Stimulated activated CD8-positive, alpha-beta memory T cell treated with anti-CD3 and anti-CD28 coated beads, Interleukin-15, amount 100 ng/mL, for 48 hours (primary cell): ENCODE data around the gene ZNF532.
"Not testable (repeated sequence)": the region's sequence is repeated elsewhere in the genome, so short reads cannot be mapped to it uniquely, and the experiment has no call there.

Source experiments
- DNase-seq, 2 donors: peaks; one replicate each; pipeline ENCODE4 v3.0.0-alpha.2; 2020; ENCODE audit warnings: low read depth in 2 of 2

The ZNF532 gene, protein sequence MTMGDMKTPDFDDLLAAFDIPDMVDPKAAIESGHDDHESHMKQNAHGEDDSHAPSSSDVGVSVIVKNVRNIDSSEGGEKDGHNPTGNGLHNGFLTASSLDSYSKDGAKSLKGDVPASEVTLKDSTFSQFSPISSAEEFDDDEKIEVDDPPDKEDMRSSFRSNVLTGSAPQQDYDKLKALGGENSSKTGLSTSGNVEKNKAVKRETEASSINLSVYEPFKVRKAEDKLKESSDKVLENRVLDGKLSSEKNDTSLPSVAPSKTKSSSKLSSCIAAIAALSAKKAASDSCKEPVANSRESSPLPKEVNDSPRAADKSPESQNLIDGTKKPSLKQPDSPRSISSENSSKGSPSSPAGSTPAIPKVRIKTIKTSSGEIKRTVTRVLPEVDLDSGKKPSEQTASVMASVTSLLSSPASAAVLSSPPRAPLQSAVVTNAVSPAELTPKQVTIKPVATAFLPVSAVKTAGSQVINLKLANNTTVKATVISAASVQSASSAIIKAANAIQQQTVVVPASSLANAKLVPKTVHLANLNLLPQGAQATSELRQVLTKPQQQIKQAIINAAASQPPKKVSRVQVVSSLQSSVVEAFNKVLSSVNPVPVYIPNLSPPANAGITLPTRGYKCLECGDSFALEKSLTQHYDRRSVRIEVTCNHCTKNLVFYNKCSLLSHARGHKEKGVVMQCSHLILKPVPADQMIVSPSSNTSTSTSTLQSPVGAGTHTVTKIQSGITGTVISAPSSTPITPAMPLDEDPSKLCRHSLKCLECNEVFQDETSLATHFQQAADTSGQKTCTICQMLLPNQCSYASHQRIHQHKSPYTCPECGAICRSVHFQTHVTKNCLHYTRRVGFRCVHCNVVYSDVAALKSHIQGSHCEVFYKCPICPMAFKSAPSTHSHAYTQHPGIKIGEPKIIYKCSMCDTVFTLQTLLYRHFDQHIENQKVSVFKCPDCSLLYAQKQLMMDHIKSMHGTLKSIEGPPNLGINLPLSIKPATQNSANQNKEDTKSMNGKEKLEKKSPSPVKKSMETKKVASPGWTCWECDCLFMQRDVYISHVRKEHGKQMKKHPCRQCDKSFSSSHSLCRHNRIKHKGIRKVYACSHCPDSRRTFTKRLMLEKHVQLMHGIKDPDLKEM (N-terminal part only)

GRCh38 chr18:58864146-58865032, at the start of gene ZNF532:
ZNF532 (plus strand) TSS chr18:58864877. CDS start in a region left out here.
- no peak for DNase-seq

- DNase-seq: no peak
Observed at GRCh38 chr18:58819051-58819450, 45.6 kb upstream of the ZNF532 start.

- DNase-seq: no peak
Observed at GRCh38 chr18:58820251-58820650, 44.4 kb upstream of the ZNF532 start.

DNA sequence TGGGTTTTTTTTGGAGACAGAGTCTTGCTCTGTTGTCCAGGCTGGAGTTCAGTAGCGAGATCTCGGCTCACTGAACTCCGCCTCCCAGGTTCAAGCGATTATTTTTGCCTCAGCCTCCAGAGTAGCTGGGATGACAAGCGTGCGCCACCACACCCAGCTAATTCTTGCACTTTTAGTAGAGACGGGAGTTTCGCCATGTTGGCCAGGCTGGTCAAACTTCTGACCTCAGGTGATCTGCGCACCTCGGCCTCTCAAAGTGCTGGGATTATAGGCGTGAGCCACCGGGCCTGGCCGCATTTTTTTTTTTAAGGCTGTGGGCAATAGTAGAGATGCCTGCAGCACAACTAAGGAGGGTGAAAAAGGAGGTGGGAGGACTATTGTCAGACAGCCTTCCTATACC, 41.7 kb upstream of the ZNF532 start:
- no peak for DNase-seq

DNA sequence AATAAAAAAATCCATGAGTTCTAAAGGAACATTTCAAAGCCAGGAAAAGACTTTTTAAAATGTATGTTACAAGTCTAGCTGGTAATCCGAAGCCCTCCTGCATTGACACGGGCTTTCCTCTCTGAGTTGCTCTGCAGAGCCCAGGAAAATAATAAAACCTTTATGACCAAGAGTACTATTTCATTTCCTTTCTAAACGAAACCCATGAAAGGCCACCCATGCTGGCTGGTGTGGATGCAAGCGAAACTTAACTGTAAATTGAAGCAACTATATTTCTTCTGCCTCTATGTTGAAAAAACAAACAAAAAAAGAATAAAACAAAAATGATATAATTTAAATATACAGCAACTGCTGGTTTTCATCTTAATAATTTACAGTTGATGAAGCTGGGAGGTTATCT, 41.3 kb upstream of the ZNF532 start:
- no peak for DNase-seq

DNA sequence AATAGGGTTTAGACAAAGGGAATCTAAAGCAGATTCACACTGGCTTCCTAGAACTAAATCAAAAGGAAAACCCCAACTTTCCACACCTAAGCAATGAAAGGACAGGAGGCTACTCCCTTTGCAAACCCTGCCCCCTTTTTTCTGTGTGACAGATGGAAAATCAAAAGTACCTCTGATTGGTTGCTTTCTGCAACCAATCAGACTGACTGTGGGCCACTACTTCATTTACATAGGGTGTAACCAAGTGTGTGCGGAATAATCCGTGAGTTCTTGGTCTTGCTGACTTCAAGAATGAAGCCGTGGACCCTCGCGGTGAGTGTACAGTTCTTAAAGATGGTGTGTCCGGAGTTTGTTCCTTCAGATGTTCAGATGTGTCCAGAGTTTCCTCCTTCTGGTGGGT, 37.8 kb upstream of the ZNF532 start:
- not testable (repeated sequence) for DNase-seq

GRCh38 chr18:58827428-58827827, 37.2 kb upstream of the ZNF532 start:
- no peak for DNase-seq

GRCh38 chr18:58827886-58828285, 36.8 kb upstream of the ZNF532 start:
- DNase-seq: no peak

DNA sequence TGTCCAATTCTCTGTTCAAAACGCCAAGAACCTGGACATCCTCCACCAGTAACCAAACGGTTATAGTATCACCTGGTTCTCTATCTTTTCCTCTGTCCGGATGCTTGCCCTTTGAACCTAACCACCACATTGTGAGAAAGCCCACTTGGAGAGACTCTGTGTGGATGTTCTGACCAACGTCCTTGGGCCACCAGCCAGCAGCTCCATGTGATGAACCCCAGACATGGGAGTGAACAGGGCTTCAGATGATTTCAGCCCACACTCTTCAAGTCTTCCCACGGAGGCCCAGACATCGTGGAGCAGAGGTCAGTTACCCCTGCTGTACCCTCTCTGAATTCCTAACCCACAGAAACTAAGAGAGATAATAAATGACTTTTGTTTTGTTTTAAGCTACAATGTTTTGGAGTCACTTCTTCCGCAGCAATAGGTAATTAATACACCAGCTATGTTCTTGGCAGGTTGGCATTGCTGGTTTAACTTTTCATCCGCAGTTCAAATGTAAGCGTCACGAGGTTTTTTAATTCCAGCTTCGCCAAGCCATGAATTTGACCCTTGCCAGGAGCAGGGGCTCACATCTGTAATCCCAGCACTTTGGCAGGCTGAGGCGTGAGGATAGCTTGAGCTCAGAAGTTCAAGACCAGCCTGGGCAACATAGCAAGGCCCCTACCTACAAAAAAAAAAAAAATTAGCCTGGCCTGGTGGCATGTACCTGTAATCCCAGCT, 36.1 kb upstream of the ZNF532 start:
- no peak for DNase-seq

- DNase-seq: no peak
Observed at GRCh38 chr18:58829263-58829662, 35.4 kb upstream of the ZNF532 start.

DNA sequence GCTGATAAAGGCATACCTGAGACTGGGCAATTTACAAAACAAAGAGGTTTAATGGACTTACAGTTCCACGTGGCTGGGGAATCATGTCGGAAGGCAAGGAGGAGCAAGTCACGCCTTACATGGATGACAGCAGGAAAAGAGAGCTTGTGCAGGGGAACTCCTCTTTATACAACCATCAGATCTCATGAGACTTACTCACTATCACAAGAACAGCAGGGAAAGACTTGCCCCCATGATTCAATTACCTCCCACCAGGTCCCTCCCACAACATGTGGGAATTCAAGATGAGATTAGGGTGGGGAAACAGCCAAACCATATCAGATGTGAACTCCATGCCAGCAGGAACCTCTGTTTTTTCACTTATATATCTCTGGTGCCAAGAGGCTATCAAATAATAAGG, 34.8 kb upstream of the ZNF532 start:
- not testable (repeated sequence) for DNase-seq

GRCh38 chr18:58831606-58832005, 33.1 kb upstream of the ZNF532 start:
- no peak for DNase-seq

DNA sequence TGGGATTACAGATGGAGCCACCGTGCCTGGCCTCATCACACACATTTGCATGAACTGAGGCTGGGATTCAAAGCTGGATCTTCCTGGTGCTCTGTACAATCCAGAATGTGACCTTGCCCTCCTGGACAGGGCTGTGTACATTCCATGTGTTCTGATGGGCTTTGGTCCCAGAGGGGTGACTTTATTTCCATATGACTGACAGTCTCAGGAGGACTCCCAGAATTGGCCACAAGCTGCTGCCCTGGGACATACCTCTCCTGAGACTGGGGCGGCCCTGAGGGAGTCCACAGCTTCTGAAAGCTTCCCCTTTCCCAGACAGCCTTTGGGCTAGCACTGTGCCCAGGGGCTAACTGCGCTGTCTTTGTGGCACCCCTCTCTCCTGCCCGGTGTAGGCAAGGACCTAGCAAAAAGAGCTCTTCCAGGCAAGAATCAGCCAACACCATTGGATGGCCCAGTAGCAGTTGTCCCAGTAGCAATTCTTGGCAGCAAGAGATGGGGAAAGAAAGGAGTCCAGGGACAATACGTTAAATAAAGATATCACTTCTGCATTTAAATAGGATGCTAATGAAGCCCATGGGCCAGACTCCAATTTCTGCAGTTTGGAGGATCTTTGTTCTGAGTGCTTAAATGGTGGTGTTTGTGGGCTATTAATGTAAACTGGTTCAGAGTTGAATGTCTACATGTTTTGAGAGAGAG, 26.4 kb upstream of the ZNF532 start:
- no peak for DNase-seq

DNA sequence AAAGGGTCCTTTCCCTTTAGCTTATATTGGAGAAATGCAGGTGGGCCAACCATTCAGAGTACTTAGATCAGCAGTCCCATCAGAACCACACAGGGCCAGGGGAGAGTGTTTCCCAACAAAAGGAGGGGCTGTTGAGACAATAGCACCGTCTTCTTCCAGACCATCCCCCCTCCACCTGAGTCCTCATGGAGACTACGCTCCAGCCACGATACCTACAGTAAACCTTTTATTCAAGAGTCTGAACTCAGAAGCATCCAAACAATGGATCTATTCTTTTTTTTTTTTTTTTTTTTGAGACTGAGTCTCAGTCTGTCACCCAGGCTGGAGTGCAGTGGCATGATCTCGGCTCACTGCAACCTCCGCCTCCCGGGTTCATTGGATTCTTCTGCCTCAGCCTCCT, 25.7 kb upstream of the ZNF532 start:
- DNase-seq: no peak

DNA sequence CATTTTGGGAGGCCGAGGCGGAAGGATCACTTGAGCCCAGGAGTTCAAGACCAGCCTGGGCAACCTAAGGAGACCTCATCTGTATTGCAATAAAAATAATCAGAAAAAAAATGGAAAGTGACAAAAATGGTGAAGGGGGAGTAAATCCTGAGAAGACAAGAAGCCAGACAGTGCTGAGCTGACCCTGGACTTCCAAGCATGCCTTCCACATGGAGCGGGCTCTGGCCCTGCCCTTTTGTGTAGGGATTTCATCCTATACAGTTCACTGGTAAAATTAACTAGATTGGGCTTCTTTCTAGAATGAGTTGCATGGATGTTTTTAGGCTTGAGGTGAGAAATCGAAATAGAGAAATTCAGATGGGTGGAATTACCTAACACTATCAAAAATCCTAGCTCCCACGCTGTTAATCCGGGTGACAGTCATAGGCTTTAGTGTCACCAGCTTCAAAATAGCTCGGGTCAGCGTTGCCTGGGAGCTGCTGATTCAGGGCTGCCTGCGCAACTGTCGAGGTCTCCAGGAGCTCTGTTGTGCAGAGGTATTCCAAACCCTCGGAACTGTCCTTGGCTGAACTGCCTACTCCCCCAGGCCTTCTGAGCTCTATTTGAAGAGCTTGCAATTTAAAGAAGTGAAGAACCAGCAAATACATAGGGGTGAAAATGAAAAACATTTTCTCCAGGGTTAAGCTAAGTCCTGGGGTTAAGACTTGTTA, 21.5 kb upstream of the ZNF532 start:
- DNase-seq: no peak

DNA sequence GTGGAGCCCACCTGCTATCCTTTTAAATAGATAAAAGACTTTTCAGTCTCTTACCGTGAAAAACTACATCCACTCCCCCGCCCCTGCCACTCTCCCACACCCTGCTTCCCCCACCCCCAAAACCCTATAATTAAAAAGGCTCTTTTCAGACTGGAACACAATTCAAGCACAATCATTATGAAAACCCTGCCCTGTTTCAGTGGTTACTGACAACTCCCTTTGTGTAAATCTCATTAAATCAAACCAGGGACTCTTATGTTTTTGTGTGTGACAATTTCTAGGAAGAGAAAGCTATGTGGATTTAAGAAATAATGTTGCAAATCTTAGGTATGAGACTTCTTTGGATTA, 21.0 kb upstream of the ZNF532 start:
- no peak for DNase-seq

GRCh38 chr18:58844871-58845270, 19.8 kb upstream of the ZNF532 start:
- DNase-seq: no peak

- DNase-seq: no peak
Observed at GRCh38 chr18:58845928-58846724, 18.6 kb upstream of the ZNF532 start.
